ENCODE results near the gene NFKB1.

Gene NFKB1

DNA sequence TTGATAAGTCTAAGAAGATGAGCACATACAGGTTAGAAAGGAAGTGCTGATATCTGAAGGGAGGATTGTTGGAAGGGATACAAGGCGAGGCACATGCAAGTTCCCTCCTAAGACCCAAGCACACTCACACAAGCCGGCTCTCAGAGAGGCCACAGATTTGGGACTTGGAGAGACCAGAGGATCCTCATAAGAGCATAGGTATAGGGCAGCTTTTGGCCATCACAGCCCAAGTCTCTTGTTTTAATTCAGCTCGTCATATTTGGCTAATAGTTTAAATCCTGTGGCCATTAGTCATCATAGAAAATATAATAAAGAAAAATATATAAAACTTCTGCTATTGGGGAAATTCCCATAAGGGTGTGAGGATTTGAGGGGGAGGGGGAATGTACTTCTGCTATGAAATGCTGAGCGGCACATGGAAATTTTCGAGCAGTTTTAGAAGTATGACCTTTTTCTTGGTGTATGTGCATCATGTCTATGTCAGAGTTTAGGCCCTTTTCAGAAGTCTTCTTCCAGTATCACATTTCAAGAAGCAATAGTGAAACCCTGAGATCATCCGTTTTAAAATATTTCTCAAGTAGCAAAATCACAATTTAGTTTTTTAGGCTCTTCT lies 97.7 kb downstream of the NFKB1 start:
- no peak for TF ChIP-seq EZH2phosphoT487 (IDR thresholded peaks at IDR 0.05; ENCODE audit: low read depth)
- TF ChIP-seq, protein P1, sequence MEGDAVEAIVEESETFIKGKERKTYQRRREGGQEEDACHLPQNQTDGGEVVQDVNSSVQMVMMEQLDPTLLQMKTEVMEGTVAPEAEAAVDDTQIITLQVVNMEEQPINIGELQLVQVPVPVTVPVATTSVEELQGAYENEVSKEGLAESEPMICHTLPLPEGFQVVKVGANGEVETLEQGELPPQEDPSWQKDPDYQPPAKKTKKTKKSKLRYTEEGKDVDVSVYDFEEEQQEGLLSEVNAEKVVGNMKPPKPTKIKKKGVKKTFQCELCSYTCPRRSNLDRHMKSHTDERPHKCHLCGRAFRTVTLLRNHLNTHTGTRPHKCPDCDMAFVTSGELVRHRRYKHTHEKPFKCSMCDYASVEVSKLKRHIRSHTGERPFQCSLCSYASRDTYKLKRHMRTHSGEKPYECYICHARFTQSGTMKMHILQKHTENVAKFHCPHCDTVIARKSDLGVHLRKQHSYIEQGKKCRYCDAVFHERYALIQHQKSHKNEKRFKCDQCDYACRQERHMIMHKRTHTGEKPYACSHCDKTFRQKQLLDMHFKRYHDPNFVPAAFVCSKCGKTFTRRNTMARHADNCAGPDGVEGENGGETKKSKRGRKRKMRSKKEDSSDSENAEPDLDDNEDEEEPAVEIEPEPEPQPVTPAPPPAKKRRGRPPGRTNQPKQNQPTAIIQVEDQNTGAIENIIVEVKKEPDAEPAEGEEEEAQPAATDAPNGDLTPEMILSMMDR (IDR thresholded peaks at IDR 0.05; ENCODE audit: low read depth, low read length) = no peak
- Histone ChIP-seq H3K36me3 (replicated peaks; ENCODE audit: low read depth, low read length) (peaks cover 79% of the 10 kb centered on the region), H3K4me3 (ENCODE audit: low read length) (no peak overlapping the region), H3K9me3 (ENCODE audit: insufficient read depth, low read length) (no peaks in the 10 kb centered on the region), H4K20me1 (ENCODE audit: insufficient read depth, low read length) (no peaks in the 10 kb centered on the region), H3K79me2 (ENCODE audit: low read length) (no peaks in the 10 kb centered on the region), H3K4me2 (ENCODE audit: low read length) (no peak overlapping the region), H3K9ac (ENCODE audit: low read length) (no peak overlapping the region), H3K27me3 (ENCODE audit: low read depth, low read length) (no peaks in the 10 kb centered on the region), H3K27ac (ENCODE audit: low read length) (no peak overlapping the region), H3K4me1 (ENCODE audit: low read length) (peaks cover 10% of the 10 kb centered on the region), H2AFZ (ENCODE audit: low read depth, low read length) (no peak overlapping the region)

GRCh38 chr4:102599455-102599854 lies 98.3 kb downstream of the NFKB1 start:
- Histone ChIP-seq H2AFZ (ENCODE audit: low read depth, low read length) (no peak overlapping the region), H3K4me1 (ENCODE audit: low read length) (peaks cover 10% of the 10 kb centered on the region)

DNA sequence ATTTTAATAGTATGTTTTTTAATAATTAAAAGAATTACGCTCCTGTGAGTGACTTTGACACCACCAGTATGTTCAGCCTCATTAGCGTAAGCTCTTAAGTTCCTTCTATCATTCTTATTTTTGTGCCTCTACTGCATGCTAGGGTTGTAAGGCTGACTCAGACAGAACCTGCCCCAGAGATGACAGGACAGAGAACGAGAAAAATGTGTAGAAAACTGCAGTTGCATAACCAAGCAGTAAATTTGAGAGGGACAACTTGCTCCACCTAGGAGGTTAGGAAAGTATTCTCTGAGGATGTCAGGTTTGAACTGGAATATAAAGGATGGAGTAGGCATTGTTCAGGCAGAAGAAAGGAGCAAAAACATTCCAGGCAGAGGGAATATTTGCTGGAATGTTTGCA lies 98.7 kb downstream of the NFKB1 start:
- Histone ChIP-seq H3K27me3 (ENCODE audit: low read depth, low read length) (no peaks in the 10 kb centered on the region), H2AFZ (ENCODE audit: low read depth, low read length) (no peak overlapping the region), H3K4me1 (ENCODE audit: low read length) (peaks cover 10% of the 10 kb centered on the region), H3K4me2 (ENCODE audit: low read length) (no peak overlapping the region), H4K20me1 (ENCODE audit: insufficient read depth, low read length) (no peaks in the 10 kb centered on the region), H3K9me3 (ENCODE audit: insufficient read depth, low read length) (no peaks in the 10 kb centered on the region), H3K36me3 (replicated peaks; ENCODE audit: low read depth, low read length) (peaks cover 76% of the 10 kb centered on the region), H3K79me2 (ENCODE audit: low read length) (no peaks in the 10 kb centered on the region), H3K9ac (ENCODE audit: low read length) (no peak overlapping the region), H3K27ac (ENCODE audit: low read length) (no peak overlapping the region), H3K4me3 (ENCODE audit: low read length) (no peak overlapping the region)
- TF ChIP-seq, protein P1 (IDR thresholded peaks at IDR 0.05; ENCODE audit: low read depth, low read length) = no peak
- TF ChIP-seq EZH2phosphoT487 (IDR thresholded peaks at IDR 0.05; ENCODE audit: low read depth) = no peak

More at GRCh38 chr4:102599455-102599854, 98.3 kb downstream of the NFKB1 start:
- H3K36me3 ChIP-seq (replicated peaks; ENCODE audit: low read depth, low read length) = peaks cover 78% of the 10 kb centered on the region
- H3K4me3 ChIP-seq (ENCODE audit: low read length) = no peak overlapping the region
- no peak overlapping the region for H3K9ac ChIP-seq (ENCODE audit: low read length)
- H3K9me3 ChIP-seq (ENCODE audit: insufficient read depth, low read length) = no peaks in the 10 kb centered on the region
- H3K79me2 ChIP-seq (ENCODE audit: low read length) = no peaks in the 10 kb centered on the region
- H3K27ac ChIP-seq (ENCODE audit: low read length) = no peak overlapping the region
- no peak for TF ChIP-seq EZH2phosphoT487 (IDR thresholded peaks at IDR 0.05; ENCODE audit: low read depth)
- TF ChIP-seq, protein P1 (IDR thresholded peaks at IDR 0.05; ENCODE audit: low read depth, low read length) = no peak
- no peaks in the 10 kb centered on the region for H3K27me3 ChIP-seq (ENCODE audit: low read depth, low read length)
- no peaks in the 10 kb centered on the region for H4K20me1 ChIP-seq (ENCODE audit: insufficient read depth, low read length)
- no peak overlapping the region for H3K4me2 ChIP-seq (ENCODE audit: low read length)

- peaks cover 10% of the 10 kb centered on the region for H3K4me1 ChIP-seq (ENCODE audit: low read length)
Observed at GRCh38 chr4:102600689-102601088, 99.5 kb downstream of the NFKB1 start.

More at GRCh38 chr4:102600689-102601088, 99.5 kb downstream of the NFKB1 start:
- Histone ChIP-seq H3K9ac (ENCODE audit: low read length) (no peak overlapping the region), H3K27me3 (ENCODE audit: low read depth, low read length) (no peaks in the 10 kb centered on the region), H2AFZ (ENCODE audit: low read depth, low read length) (no peak overlapping the region), H3K27ac (ENCODE audit: low read length) (no peak overlapping the region), H3K36me3 (replicated peaks; ENCODE audit: low read depth, low read length) (peaks cover 79% of the 10 kb centered on the region), H4K20me1 (ENCODE audit: insufficient read depth, low read length) (no peaks in the 10 kb centered on the region), H3K4me3 (ENCODE audit: low read length) (no peak overlapping the region), H3K9me3 (ENCODE audit: insufficient read depth, low read length) (no peaks in the 10 kb centered on the region), H3K4me2 (ENCODE audit: low read length) (no peak overlapping the region), H3K79me2 (ENCODE audit: low read length) (no peaks in the 10 kb centered on the region)
- TF ChIP-seq, protein P1 (IDR thresholded peaks at IDR 0.05; ENCODE audit: low read depth, low read length) = no peak
- TF ChIP-seq EZH2phosphoT487 (IDR thresholded peaks at IDR 0.05; ENCODE audit: low read depth) = no peak
